Measurements from ENCODE around the gene HSPB9. TPM values are rescaled to one million over a fixed set of nuclear protein-coding genes. Genes with fewer than 3 reads are reported as not detected.

Gene HSPB9
- total RNA-seq, 4 donors from 2014 or later, result not detected

- Histone ChIP-seq H3K4me3 (peak overlapping the region in 1 of 2 donors; percentile 67), H3K36me3 (peaks cover 0 to 59% of the 10 kb centered on the region in 2 donors), H3K27ac (peak overlapping the region in 3 of 4 donors; percentile 91 to 96 (median 93)), H3K9me3 (no peaks in the 10 kb centered on the region), H3K4me1 (peaks cover 0 to 45% (median 18%) of the 10 kb centered on the region in 3 donors), H3K27me3 (no peaks in the 10 kb centered on the region)
- TF ChIP-seq POLR2A (IDR thresholded peaks at IDR 0.05) (no peak), CTCF (IDR thresholded peaks at IDR 0.05) (no peak), EP300 (IDR thresholded peaks at IDR 0.05) (no peak), POLR2AphosphoS5 (IDR thresholded peaks at IDR 0.05) (no peak)
- WGBS, 2 donors (ENCODE audit: low coverage in 1 of 2), result no CpG with 5 or more reads among the region's 11 CpGs
- ATAC-seq, result no peak
These were observed 11.4 kb upstream of the HSPB9 start for GRCh38 chr17:42111265-42111636.

DNA sequence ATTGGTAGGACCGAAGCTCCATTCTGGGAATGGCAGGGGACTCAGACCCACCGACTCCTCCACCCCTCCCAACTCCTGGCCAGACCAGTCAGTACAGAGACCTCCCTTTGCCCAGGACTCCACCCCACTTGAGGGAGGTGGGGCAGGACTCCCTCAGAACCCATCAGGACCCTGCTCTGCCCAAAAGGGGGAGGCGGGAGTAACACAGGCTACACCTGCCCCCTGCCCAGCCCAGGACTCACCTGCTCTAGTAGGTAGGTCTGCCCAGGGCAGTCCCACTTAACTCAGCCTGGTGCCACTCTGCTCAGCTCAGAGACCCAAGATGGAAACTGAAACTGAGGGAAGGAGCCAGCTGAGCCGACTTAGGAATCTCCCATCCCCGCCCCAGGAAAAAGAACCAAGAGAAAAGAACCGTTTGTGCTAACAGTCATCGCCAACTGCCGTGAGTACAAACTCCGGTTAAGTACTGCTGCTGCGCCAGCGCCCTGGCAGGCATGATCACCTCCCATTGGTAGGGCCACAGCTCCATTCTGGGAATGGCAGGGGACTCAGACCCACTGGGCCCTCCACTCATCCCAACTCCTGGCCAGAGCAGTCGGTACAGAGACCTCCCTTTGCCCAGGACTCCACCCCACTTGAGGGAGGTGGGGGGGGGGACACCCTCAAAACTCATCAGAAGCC, 10.6 kb upstream of the HSPB9 start:
- WGBS, 2 donors (ENCODE audit: low coverage in 1 of 2), result no CpG with 5 or more reads among the region's 12 CpGs
- H3K36me3 ChIP-seq, result peaks cover 0 to 55% of the 10 kb centered on the region in 2 donors
- peaks cover 0 to 53% (median 18%) of the 10 kb centered on the region in 3 donors for H3K4me1 ChIP-seq

DNA sequence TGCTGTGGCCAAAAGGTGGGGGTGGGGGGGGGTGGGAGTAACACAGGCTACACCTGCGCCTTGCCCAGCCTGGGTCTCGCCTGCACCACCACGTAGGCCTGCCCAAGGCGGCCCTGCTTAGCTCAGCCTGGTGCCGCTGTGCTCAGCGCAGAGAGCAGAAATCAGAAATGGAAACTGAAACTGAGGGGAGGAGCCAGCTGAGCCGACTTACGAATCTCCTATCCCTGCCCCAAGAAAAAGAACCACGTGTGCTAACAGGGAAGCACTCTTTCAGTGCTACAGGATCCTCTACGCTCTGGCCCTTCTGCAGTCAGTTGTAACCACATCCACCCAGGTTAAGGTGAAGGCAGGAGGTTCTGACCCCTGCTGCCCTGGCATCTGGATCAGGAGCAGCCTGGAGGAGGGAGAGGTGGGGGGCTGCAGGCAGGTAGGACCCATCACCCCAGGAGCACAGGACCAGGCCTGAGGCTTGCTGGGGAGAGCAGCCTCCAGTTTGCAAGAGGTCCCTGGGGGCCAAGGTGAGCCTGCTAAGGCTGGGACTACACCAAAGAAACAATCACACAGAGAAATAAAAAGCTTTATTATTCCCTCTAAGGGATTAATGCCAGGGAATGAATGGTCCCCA, 9.9 kb upstream of the HSPB9 start, which contains the start of gene DHX58:
TSS of gene DHX58 (minus strand) at position 163 of the 625 bp plus-strand sequence. CDS start 822 bp downstream, outside the sequence.
- Histone ChIP-seq H3K9me3 (no peaks in the 10 kb centered on the region), H3K36me3 (peaks cover 0 to 56% of the 10 kb centered on the region in 2 donors), H3K27me3 (no peaks in the 10 kb centered on the region), H3K27ac (peak within 1 kb of the TSS; percentile 51 to 96 (median 92)), H3K4me3 (peak within 1 kb of the TSS; percentile 39 to 67), H3K4me1 (peaks cover 0 to 48% (median 15%) of the 10 kb centered on the region in 3 donors)
- 0% methylated on average over 1 to 2 of the region's 10 CpGs for WGBS, 2 donors (ENCODE audit: low coverage in 1 of 2)
- ATAC-seq, result peak; percentile 91
- TF ChIP-seq POLR2AphosphoS5 (IDR thresholded peaks at IDR 0.05), result peak; percentile 71
- TF ChIP-seq EP300 (IDR thresholded peaks at IDR 0.05), result no peak
- peak; percentile 47 to 65 for TF ChIP-seq POLR2A (IDR thresholded peaks at IDR 0.05)
- TF ChIP-seq CTCF (IDR thresholded peaks at IDR 0.05), result no peak

More for the DNA sequence above, 10.6 kb upstream of the HSPB9 start:
- Histone ChIP-seq H3K27me3 (no peaks in the 10 kb centered on the region), H3K27ac (peak overlapping the region; percentile 51 to 96 (median 92)), H3K4me3 (peak overlapping the region; percentile 39 to 67), H3K9me3 (no peaks in the 10 kb centered on the region)
- no peak for TF ChIP-seq CTCF (IDR thresholded peaks at IDR 0.05)
- TF ChIP-seq EP300 (IDR thresholded peaks at IDR 0.05), result no peak
- TF ChIP-seq POLR2AphosphoS5 (IDR thresholded peaks at IDR 0.05), result no peak
- no peak for TF ChIP-seq POLR2A (IDR thresholded peaks at IDR 0.05)
- peak; percentile 70 for ATAC-seq

- Histone ChIP-seq H3K36me3 (peaks cover 0 to 56% of the 10 kb centered on the region in 2 donors), H3K27me3 (no peaks in the 10 kb centered on the region), H3K4me3 (no peak overlapping the region), H3K4me1 (peaks cover 0 to 42% (median 15%) of the 10 kb centered on the region in 3 donors), H3K27ac (peak overlapping the region; percentile 51 to 96 (median 92)), H3K9me3 (no peaks in the 10 kb centered on the region)
- ATAC-seq, result no peak
- TF ChIP-seq EP300 (IDR thresholded peaks at IDR 0.05), result no peak
- TF ChIP-seq CTCF (IDR thresholded peaks at IDR 0.05), result no peak
- no peak for TF ChIP-seq POLR2AphosphoS5 (IDR thresholded peaks at IDR 0.05)
- TF ChIP-seq POLR2A (IDR thresholded peaks at IDR 0.05), result no peak
- 87% methylated on average over 3 of the region's 28 CpGs; no CpG with 5 or more reads in 1 of the 2 donors for whole genome bisulfite sequencing, 2 donors (ENCODE audit: low coverage in 1 of 2)
These were observed 9.1 kb upstream of the HSPB9 start for GRCh38 chr17:42113293-42114069.
